ENCODE measurements around the gene MIP.
"Not testable (repeated sequence)": the region's sequence is repeated elsewhere in the genome, so short reads cannot be mapped to it uniquely, and the experiment has no call there.

The MIP gene

DNA sequence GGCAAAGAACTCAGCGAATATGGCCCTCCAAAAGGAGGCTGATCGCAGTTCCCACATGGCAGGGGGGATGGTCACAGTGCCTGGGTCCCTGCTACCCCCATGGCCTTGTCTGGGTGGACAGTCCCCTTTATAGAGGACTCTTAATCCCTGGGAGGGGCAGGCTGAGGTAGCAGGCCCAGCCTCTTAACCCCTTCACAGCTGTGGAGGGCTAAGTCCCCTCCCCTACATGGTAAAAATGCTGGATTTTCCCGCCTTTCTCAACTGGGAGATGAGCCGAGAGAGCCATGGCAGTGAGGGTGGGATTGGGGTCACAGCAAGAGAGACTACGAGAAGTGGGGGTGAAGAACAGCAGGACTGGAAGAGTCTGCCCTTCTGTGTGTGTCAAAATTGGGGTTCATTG lies at the start of gene MIP:
Gene MIP, minus strand, starts transcription at position 101 of the 400 bp plus-strand sequence. Its CDS starts 44 bp downstream, at position 57.
- DNase-seq = no peak

DNA sequence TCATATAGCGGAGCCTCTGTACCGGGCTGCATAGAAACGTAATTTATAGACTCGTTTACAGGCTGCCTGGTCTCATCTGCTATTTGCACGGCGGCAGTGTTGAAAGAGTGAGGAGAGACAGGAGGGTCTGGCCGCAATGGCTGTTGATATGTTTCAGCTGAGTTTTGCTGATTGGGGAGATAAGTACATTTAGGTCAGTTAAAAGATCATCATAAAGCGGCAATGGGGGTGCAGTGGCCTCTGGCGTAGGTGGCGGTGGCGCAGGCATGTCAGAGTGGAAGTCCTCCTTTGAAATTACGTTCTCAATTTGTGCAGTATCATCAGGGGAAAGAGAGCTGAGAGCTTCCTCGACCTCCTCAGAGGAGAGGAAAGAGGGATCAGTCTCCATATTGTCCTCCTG lies 45.4 kb upstream of the MIP start:
- DNase-seq = not testable (repeated sequence)

DNA sequence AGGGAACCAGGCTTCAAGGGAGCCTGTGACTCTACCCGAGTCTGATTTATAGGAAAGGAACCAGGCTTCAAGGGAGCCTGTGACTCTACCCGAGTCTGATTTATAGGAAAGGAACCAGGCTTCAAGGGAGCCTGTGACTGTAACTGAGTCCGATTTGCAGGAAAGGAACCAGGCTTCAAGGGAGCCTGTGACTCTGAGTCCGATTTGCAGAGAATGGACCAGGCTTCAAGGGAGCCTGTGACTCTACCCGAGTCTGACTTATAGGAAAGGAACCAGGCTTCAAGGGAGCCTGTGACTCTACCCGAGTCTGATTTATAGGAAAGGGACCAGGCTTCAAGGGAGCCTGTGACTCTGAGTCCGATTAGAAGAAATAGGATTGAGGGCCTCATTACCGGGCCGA lies 45.0 kb upstream of the MIP start:
- DNase-seq = not testable (repeated sequence)

DNA sequence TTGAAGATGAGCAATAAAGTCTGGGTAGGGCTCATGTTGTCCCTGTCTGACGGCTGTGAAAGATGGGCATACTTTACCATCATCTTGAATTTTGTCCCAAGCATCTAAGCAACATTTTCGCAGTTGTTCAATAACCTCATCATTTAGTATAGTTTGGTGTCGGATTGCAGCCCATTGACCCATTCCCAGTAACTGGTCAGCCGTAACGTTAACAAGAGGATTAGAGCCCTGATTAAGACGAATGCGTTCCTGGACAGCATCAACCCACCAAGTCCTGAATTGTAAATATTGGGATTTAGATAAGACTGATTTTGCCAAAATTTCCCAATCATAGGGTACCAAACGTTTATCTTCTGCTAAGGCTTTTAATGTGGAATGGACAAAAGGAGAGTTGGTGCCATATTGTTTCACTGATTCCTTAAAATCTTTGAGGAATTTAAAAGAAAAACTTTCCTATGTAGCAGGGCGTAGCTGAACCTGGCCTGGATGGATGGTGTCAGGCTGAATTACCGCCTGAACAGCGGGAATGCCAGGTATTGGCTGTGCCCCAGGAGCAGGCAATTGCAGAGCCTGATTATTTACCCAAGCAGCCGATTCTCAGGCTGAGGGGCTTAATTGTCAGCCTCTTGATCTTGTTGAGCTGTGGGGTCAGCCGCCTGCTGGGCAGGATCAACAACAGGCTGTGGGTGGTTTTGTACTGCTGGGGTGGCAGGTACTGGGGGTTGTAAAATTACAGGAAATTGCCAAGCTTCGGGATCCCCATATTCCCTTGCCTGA lies 43.9 kb upstream of the MIP start:
- DNase-seq = not testable (repeated sequence)

DNA sequence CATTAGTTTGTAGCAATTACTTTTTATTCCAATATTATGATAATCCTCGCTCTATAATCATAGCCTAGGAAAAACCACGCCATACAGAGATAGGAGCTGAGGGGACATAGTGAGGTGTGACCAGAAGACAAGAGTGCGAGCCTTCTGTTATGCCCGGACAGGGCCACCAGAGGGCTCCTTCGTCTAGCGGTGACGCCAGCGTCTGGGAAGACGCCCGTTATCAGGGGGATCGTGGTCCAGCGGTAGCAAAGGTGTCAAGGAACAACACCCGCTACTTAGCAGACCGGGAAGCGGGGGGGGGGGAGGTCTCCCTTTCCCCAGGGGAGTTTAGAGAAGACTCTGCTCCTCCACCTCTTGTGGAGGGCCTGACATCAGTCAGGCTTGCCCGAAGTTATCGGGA lies 42.2 kb upstream of the MIP start:
- peak; percentile 73 for DNase-seq

DNA sequence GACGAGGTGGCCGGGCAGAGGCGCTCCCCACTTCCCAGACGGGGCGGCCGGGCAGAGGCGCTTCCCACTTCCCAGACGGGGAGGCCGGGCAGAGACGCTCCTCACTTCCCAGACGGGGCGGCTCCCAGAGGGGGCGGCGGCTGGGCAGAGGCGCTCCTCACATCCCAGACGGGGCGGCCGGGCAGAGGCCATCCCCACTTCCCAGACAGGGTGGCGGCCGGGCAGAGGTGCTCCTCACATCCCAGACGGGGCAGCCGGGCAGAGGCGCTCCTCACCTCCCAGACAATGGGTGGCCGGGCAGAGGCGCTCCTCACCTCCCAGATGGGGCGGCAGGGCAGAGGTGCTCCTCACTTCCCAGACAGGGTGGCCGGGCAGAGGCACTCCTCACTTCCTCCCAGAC lies 40.0 kb upstream of the MIP start:
- DNase-seq = not testable (repeated sequence)

DNA sequence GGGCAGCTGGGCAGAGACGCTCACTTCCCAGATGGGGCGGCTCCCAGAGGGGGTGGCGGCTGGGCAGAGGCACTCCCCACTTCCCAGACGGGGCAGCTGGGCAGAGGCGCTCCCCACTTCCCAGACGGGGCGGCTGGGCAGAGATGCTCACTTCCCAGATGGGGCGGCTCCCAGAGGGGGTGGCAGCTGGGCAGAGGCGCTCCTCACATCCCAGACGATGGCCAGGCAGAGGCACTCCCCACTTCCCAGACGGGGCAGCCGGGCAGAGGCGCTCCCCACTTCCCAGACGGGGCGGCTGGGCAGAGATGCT lies 39.6 kb upstream of the MIP start:
- not testable (repeated sequence) for DNase-seq

DNA sequence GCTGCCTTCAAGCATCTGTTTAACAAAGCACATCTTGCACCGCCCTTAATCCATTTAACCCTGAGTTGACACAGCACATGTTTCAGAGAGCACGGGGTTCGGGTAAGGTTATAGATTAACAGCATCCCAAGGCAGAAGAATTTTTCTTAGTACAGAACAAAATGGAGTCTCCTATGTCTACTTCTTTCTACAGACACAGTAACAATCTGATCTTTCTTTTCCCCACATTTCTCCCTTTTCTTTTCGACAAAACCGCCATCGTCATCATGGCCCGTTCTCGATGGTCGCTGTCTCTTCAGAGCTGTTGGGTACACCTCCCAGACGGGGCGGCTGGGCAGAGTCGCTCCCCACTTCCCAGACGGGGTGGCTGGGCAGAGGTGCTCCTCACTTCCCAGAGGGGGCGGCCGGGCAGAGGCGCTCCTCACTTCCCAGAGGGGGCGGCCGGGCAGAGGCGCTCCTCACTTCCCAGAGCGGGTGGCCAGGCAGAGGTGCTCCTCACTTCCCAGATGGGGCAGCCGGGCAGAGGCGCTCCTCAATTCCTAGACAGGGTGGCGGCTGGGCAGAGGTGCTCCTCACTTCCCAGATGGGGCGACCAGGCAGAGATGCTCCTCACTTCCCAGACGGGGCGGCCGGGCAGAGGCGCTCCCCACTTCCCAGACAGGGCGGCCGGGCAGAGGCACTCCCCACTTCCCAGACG lies 39.1 kb upstream of the MIP start:
- DNase-seq = not testable (repeated sequence)

DNA sequence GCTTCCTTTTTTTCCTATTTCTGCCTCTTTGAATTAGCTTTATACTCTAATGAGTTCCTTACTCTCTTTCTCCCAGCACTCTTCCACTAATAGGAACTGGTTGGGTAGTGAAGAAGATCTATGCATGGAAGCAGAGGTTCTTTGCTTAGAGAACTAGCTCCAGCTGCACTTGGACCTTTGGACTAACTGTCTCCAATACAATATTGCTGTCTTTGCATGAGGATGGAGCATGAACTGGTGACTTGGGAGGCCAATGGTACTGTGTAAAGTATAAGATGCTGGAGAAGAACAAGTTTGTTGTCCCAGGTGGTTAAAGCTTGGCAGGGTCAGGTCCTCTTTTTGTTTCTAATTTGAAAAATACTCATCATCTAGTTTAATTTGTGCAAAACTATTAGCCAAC lies 35.9 kb upstream of the MIP start:
- no peak for DNase-seq

DNA sequence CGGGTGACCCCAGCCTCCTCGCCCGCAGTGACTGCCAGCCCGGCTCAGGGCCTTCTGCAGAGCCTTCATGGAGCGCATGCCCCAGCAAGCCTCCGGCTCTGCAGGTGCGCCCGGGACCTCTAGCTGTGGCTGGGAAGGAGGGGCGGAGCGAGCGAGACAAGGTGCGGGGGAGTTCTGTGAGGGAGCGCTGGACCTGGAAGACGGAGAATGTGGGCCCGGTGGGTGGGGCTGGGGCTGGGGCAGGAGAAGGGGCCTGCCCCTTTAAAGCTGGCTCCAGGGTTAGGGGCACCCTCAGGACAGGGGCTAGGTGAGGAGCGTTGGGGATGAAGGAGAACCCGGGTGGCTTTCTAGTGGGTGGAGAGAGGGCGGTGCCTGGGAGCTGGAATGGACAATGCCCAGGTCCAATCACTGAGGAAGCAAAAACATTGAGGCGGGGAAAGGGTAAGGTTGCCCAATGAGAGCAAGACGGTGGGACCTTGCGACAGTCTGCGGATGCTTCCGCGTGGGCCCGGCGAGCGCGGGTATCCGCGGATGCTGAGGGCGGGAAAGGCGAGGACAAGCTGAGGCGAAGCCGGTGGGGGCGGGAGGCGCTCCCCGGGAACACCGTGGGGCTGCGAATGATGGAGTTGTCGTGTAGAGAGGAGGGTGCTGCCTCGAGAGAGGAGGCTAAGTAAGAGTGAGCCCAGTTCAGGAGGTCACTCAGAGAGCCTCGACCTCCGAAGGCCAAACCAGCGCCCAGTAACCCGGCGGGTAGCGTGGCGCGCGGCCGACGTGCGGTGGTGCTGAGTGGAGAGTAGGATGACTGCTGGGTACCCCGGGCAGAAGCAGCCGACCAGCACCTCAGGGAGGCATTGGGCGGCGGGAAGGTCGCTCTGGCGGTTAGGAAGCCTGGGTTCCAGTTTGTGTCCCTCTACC lies 33.8 kb upstream of the MIP start, which contains the start of gene GLS2:
Gene GLS2, minus strand, starts transcription at position 121 of the 915 bp plus-strand sequence. Its CDS starts 43 bp downstream, at position 78.
- peak; percentile 76 for DNase-seq

DNA sequence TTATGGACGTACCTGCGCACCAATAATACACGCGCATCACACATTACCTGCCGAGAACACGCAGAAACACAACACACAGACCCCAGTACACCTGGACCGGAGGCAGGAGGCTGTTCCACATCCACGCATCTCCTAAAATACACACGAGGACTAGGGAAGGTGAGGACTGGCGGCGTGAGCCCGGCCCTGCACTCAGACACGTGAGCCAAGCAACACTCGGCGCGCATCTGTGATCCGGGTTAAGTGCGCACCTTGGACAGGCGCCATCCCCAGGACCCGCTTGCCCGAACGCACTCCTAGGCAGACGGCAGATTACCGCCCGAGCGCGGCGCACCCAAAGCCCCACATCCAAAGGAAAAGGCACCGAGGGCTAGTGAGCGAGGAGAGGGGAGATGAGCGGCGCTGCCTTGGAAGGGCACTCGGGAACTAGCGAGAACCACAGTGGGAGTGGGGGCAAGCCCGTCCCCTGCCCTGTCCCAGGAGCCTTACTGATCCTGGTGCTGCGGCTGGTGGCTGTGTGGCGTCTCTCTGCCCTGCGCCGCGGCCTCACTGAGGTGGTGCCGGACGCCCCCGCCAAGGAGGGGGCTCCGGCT lies 33.1 kb upstream of the MIP start:
- DNase-seq = no peak

DNA sequence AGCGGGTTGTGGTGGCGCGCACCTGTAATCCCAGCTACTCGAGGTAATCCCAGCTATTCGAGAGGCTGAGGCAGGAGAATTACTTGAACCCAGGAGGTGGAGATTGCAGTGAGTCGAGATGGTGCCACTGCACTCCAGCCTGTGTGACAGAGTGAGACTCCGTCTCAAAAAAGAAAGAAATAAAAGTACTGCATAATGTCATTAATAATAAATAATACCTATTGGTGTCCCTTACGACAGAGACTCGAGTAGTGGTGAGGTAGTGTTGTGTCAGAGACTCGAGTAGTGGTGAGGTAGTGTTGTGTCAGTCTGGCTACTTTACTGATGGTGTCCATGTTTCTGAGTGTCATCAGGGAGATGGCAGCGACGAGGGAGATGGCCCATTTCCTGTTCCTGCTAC lies 32.2 kb upstream of the MIP start:
- no peak for DNase-seq

DNA sequence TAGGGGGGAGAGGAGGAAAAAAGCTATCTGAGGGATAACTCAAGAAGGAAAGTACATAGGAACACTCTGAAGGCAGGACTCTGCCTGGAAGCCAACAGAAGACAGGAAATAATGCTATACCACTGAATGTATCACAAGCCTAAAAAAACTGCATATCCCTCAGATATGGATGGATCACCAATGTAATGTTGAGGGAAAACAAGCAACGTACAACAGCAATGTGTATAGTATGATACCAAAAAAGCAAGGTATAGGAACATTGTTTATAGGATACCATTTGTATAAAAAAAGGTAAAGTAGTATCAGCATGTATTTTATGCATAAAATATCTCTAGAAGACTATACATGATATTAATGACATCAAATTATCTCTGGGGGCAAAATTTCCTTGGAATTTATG lies 30.1 kb upstream of the MIP start:
- no peak for DNase-seq

DNA sequence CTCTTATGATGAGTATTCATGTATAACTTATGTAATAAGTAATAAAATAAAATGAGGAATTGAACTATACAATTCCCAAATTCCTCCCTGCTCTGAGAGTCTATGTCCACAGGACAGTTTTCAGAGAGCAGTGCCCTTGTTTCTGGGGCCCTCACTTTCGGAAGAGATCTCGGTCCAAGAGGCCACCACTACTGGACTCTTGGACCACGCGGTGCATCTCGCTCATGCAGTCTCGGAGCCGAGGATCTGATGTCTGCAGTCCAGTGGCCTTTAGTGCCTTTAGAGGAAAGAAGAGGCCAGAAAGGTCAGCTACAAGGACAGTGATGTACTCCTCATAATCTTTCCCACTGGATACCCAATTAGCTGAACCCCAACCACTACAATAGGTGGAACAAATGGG lies 25.2 kb upstream of the MIP start:
- no peak for DNase-seq

DNA sequence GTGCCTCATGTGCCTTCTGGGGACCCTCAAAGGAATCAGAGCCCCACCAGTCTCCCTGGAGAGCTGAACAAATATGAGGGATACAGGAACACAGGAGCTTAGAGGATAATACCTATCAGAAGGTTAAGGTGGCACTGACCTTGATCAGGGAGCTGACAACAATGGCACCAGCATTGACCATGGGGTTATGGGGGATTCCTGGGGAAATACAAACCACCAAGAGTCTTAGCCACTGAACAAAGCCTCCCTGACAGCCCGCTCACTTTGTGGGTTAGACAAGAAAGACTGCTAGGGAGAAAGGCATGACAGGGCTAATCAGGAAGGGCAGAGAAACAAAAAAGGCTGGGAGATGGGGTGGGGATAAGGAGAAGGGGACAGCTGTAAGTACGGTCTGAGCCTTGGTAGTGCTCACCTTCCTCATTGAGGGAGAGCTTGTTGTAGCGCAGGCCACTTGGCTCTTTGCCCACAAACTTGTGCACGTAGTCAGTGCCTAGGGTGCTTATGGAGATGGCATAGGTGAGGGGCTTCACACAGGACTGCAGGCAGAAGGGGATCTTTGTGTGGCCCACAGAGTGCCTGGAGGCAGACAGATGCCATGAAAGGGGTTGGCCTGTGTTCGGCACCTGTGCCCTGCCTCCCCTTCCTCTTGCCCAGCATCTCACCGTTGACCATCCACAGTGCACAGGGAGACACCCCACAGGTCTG lies 23.2 kb upstream of the MIP start:
- DNase-seq = no peak

DNA sequence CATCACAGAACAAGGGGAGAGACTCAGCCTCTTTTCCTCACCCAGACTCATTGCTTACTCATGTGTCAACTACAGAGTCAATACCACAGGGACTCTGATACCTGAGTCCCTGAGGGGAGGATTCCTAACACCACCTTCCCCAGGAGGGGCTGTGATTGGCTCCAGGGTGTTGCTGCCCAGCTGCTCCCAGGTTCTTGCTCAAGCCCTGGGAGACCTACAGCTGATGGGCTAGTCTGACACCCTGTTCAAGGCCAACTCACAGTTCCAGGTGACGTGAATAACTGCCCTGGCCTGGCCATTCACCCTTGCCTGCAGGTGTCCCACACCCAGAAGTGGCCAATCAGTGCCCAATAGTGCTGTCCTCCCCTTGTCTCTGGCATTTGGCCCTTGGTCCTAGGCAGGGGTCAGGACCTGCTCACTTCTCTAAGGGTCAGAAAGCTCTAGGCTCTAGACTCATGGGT lies 22.5 kb upstream of the MIP start:
- DNase-seq = no peak

DNA sequence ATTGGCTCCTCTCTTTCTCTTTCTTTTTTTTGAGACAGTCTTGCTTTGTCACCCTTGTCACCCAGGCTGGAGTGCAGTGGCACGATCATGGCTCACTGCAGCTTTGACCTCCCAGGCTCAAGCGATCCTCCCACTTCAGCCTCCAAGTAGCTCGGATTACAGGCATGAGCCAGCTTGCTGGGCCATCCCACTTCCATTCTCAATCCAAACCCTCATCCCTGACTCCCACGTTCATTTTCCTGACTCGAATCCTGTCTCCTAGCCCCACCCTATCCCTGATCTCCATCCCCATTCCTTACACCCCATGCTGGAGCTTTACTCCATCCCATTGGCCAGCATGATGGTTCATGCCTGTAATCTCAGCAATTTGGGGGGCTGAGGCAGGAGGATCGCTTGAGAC lies 21.7 kb upstream of the MIP start:
- DNase-seq = no peak

DNA sequence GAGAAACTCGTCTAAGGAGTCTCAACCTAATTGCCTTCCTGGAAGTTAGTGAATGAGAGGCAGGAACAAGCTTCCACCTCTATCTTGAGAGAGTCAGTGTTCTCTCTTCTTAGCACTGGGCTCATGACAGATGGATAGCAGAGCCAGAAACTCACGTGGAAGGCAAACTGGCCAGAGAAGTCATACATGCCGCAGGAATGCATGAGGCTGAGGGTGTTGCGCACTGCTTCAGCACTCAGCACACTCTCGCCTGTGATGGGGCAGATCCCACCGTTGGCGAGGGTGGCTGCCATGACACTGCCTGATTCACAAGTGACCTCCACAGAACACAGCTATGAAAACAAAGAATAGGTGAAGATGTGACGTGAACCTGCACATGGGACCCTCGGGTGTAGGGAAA lies 19.9 kb upstream of the MIP start:
- DNase-seq = no peak

DNA sequence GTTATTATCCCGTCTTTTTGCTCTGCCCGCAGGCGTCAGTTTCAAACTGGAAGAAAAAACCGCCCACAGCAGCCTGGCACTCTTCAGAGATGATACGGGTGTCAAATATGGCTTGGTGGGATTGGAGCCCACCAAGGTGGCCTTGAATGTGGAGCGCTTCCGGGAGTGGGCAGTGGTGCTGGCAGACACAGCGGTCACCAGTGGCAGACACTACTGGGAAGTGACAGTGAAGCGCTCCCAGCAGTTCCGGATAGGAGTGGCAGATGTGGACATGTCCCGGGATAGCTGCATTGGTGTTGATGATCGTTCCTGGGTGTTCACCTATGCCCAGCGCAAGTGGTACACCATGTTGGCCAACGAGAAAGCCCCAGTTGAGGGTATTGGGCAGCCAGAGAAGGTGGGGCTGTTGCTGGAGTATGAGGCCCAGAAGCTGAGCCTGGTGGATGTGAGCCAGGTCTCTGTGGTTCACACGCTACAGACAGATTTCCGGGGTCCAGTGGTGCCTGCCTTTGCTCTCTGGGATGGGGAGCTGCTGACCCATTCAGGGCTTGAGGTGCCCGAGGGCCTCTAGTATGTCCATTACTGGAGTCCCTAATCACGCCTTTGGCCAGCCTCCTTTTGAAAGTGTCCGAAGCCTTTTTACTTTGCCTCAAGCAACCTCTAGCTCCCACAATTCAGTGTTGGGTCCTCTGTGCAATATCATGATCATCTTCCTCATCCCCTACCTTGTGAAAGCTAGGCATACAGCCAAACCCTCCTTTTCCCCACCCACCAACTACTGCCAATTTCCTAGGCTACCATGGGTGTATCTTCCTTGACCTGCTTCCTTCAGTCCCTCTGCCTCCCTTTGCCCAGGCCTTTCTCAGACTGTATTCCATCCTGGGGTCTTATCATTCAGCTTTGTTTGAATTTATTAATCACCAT lies 14.8 kb upstream of the MIP start:
- DNase-seq = no peak

DNA sequence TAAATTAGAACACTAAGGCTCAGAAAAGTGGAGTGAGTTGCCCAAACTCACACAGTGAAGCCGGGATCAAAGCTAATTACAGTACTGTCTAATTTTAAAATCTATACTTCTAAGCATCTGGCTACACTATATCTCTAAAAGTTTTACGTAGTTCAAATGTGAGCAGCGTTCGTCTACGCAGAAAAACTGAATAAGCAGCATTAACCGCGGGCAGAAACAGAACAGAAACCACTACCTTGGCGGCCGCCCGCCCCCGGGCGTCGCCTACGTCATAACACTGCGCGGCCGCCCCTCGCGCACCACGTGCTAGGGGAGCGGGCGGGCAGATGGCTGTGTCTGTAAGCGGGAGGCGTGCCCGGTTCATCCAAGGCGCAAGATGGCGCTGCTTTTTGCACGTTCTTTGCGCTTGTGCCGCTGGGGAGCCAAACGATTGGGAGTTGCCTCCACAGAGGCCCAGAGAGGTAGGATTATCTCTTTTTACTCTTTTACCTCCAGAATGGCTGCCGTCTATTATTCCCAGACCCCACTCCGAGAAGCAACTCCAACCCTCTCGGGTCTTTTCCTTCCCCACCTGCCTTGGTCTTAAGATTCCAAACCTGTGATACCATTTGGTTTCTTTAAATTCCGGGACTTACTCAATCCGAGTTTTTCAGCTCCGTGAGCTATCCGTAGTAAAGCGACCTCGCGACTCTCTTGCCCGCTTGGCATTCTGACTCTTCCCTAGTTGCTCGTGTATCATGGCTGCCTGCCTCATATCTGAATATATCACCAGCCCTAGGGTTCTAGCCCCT lies 14.0 kb upstream of the MIP start, which contains the start of gene SPRYD4:
Gene SPRYD4, plus strand, starts transcription at position 363 of the 791 bp plus-strand sequence. Its CDS starts 14 bp downstream, at position 377.
- peak; percentile 95 for DNase-seq

Measured in activated T-cell treated with anti-CD3 and anti-CD28 coated beads, Interleukin-2, amount 50 U/mL, for 1 hour (primary cell).